ENCODE results near the gene ZNF165. TPM values are rescaled to one million over a fixed set of nuclear protein-coding genes. Genes with fewer than 3 reads are reported as not detected.
"Not testable (repeated sequence)": the region's sequence is repeated elsewhere in the genome, so short reads cannot be mapped to it uniquely, and the experiment has no call there.

The ZNF165 gene
- polyA plus RNA-seq (2013, experiment 1 of 2; ENCODE audit: insufficient read length): 0.28 TPM
- polyA plus RNA-seq (2013, experiment 2 of 2; ENCODE audit: insufficient read length): 0.20 TPM

GRCh38 chr6:28080381-28080630 is at the start of gene ZNF165:
TSS of gene ZNF165 (plus strand) at chr6:28080568. CDS start at chr6:28085481, 4,913 bp downstream.
- not testable (repeated sequence) for DNase-seq

- DNase-seq: no peak
Observed at GRCh38 chr6:28053584-28053983, 26.8 kb upstream of the ZNF165 start.

GRCh38 chr6:28060405-28060804 is 20.0 kb upstream of the ZNF165 start:
- DNase-seq: no peak

- DNase-seq: no peak
Observed at GRCh38 chr6:28064272-28064671, 16.1 kb upstream of the ZNF165 start.

GRCh38 chr6:28068067-28068466 is 12.3 kb upstream of the ZNF165 start:
- DNase-seq: no peak

- DNase-seq: not testable (repeated sequence)
Observed at GRCh38 chr6:28070968-28071367, 9.4 kb upstream of the ZNF165 start.

GRCh38 chr6:28078050-28078449 is 2.3 kb upstream of the ZNF165 start:
- no peak for DNase-seq

- no peak for DNase-seq
Observed at GRCh38 chr6:28078836-28079235, 1.5 kb upstream of the ZNF165 start.

GRCh38 chr6:28080631-28081485 is 490 bp downstream of the ZNF165 start:
- DNase-seq: peak; percentile 97

- DNase-seq: no peak
Observed at GRCh38 chr6:28081486-28081751, 1.1 kb downstream of the ZNF165 start.

GRCh38 chr6:28082939-28083338 is 2.6 kb downstream of the ZNF165 start:
- DNase-seq: no peak

- DNase-seq: no peak
Observed at GRCh38 chr6:28089054-28089453, 8.7 kb downstream of the ZNF165 start.

GRCh38 chr6:28090917-28091586 is 10.7 kb downstream of the ZNF165 start:
- no peak for DNase-seq

GRCh38 chr6:28102222-28102621 is 21.9 kb downstream of the ZNF165 start:
- DNase-seq: not testable (repeated sequence)

GRCh38 chr6:28102699-28103098 is 22.3 kb downstream of the ZNF165 start:
- DNase-seq: not testable (repeated sequence)

GRCh38 chr6:28104392-28105244 is 24.2 kb downstream of the ZNF165 start:
- peak; percentile 74 for DNase-seq

GRCh38 chr6:28105245-28105639 is 24.9 kb downstream of the ZNF165 start:
- no peak for DNase-seq

GRCh38 chr6:28107506-28107905 is 27.1 kb downstream of the ZNF165 start:
- no peak for DNase-seq

- DNase-seq: no peak
Observed at GRCh38 chr6:28111964-28112363, 31.6 kb downstream of the ZNF165 start.

GRCh38 chr6:28115799-28116198 is 35.4 kb downstream of the ZNF165 start:
- DNase-seq: no peak

GRCh38 chr6:28117386-28118050 is 37.1 kb downstream of the ZNF165 start:
- DNase-seq: no peak

GRCh38 chr6:28118217-28118616 is 37.8 kb downstream of the ZNF165 start:
- no peak for DNase-seq

GRCh38 chr6:28121876-28122275 is 41.5 kb downstream of the ZNF165 start:
- DNase-seq: no peak
